H9 (cell line): ENCODE results near the gene COG4. TPM values are rescaled to one million over a fixed set of nuclear protein-coding genes. Genes with fewer than 3 reads are reported as not detected.

ENCODE experiments used
- DNase-seq: peaks from one replicate; pipeline ENCODE4 v3.0.0-alpha.2; 2017
- H2AFZ ChIP-seq: one replicate; pipeline ENCODE4 v1.6.1; 2013; ENCODE audit warnings: mild to moderate bottlenecking, low read length, control low read depth, moderate library complexity
- H2AK5ac ChIP-seq: 2 replicates; pipeline ENCODE4 v1.6.1; 2013; ENCODE audit warnings: low read length, control low read depth, mixed read lengths; ENCODE audit not compliant: insufficient read length
- H2BK120ac ChIP-seq: one replicate; pipeline ENCODE4 v1.6.1; 2013; ENCODE audit warnings: low read depth, mild to moderate bottlenecking, low read length, control low read depth, inconsistent platforms; ENCODE audit not compliant: poor library complexity, severe bottlenecking
- H2BK12ac ChIP-seq: 2 replicates; pipeline ENCODE4 v1.6.1; 2013; ENCODE audit warnings: low read length, control low read depth, mixed read lengths, low read depth; ENCODE audit not compliant: insufficient read length
- H2BK15ac ChIP-seq: 2 replicates; pipeline ENCODE4 v1.6.1; 2013; ENCODE audit warnings: low read depth, low read length, control low read depth
- H2BK20ac ChIP-seq: one replicate; pipeline ENCODE4 v1.6.1; 2013; ENCODE audit warnings: low read depth, mild to moderate bottlenecking, low read length, control low read depth, inconsistent platforms; ENCODE audit not compliant: poor library complexity, severe bottlenecking
- H2BK5ac ChIP-seq: 2 replicates; pipeline ENCODE4 v1.6.1; 2013; ENCODE audit warnings: low read length, control low read depth, mixed read lengths; ENCODE audit not compliant: insufficient read length
- H3K14ac ChIP-seq: 2 replicates; pipeline ENCODE4 v1.6.1; 2013; ENCODE audit warnings: low read length, control low read depth; ENCODE audit not compliant: insufficient read depth
- H3K18ac ChIP-seq: 2 replicates; pipeline ENCODE4 v1.6.1; 2013; ENCODE audit warnings: low read depth, mild to moderate bottlenecking, mixed read lengths, low read length, control low read depth; ENCODE audit not compliant: insufficient read length
- H3K23ac ChIP-seq: 2 replicates; pipeline ENCODE4 v1.6.1; 2013; ENCODE audit warnings: low read length, control low read depth, mixed read lengths, low read depth; ENCODE audit not compliant: insufficient read length
- H3K23me2 ChIP-seq: 2 replicates; pipeline ENCODE4 v1.6.1; 2013; ENCODE audit warnings: low read depth, mild to moderate bottlenecking, mixed read lengths, low read length, control low read depth; ENCODE audit not compliant: insufficient read length, poor library complexity, severe bottlenecking
- H3K27ac ChIP-seq: 2 replicates; pipeline ENCODE4 v1.5.1; 2013; ENCODE audit warnings: low read length, control low read depth, mixed read lengths, low read depth; ENCODE audit not compliant: insufficient read length
- H3K27me3 ChIP-seq: 2 replicates; pipeline ENCODE4 v1.6.1; 2013; ENCODE audit warnings: low read length, control low read depth, inconsistent platforms; ENCODE audit not compliant: insufficient read depth
- H3K4ac ChIP-seq: 2 replicates; pipeline ENCODE4 v1.6.1; 2013; ENCODE audit warnings: low read depth, mild to moderate bottlenecking, control low read depth, inconsistent platforms, low read length, moderate library complexity
- H3K4me1 ChIP-seq: 2 replicates; pipeline ENCODE4 v1.6.1; 2013; ENCODE audit warnings: low read length, control low read depth, inconsistent platforms; ENCODE audit not compliant: insufficient read depth
- H3K4me2 ChIP-seq: 2 replicates; pipeline ENCODE4 v1.6.1; 2013; ENCODE audit warnings: low read length, control low read depth, mixed read lengths; ENCODE audit not compliant: insufficient read length, insufficient read depth
- H3K56ac ChIP-seq: 2 replicates; pipeline ENCODE4 v1.6.1; 2013; ENCODE audit warnings: low read depth, mild to moderate bottlenecking, mixed read lengths, low read length, control low read depth; ENCODE audit not compliant: insufficient read length
- H3K79me1 ChIP-seq: 2 replicates; pipeline ENCODE4 v1.6.1; 2013; ENCODE audit warnings: low read depth, mild to moderate bottlenecking, moderate library complexity, low read length, control low read depth, inconsistent platforms; ENCODE audit not compliant: insufficient read depth, poor library complexity, severe bottlenecking
- H3K79me2 ChIP-seq: 2 replicates; pipeline ENCODE4 v1.6.1; 2013; ENCODE audit warnings: low read length, control low read depth, inconsistent platforms; ENCODE audit not compliant: insufficient read depth
- H3K9ac ChIP-seq: 2 replicates; pipeline ENCODE4 v1.6.1; 2013; ENCODE audit warnings: low read length, control low read depth, mixed read lengths; ENCODE audit not compliant: insufficient read length; ENCODE audit errors: extremely low read depth
- H3K9me3 ChIP-seq: one replicate; pipeline ENCODE4 v1.6.1; 2013; ENCODE audit warnings: low read depth, low read length, inconsistent platforms; ENCODE audit not compliant: control insufficient read depth
- H3T11ph ChIP-seq: one replicate; pipeline ENCODE4 v1.6.1; 2013; ENCODE audit warnings: mild to moderate bottlenecking, low read length, control low read depth, inconsistent platforms
- H4K20me1 ChIP-seq: one replicate; pipeline ENCODE4 v1.6.1; 2013; ENCODE audit not compliant: control insufficient read depth, insufficient read length, insufficient read depth
- H4K5ac ChIP-seq: 2 replicates; pipeline ENCODE4 v1.6.1; 2013; ENCODE audit warnings: low read depth, mild to moderate bottlenecking, mixed read lengths, low read length, control low read depth; ENCODE audit not compliant: insufficient read length
- H4K8ac ChIP-seq: replicated peaks from 2 replicates; pipeline ENCODE4 v1.6.1; 2013; ENCODE audit warnings: low read length, control low read depth, mixed read lengths, low read depth; ENCODE audit not compliant: insufficient read length
- H4K91ac ChIP-seq: 2 replicates; pipeline ENCODE4 v1.6.1; 2013; ENCODE audit warnings: low read depth, mild to moderate bottlenecking, moderate library complexity, mixed read lengths, low read length, control low read depth; ENCODE audit not compliant: insufficient read length
- H3K27ac Mint-ChIP-seq, 3 experiments: 2 replicates in 2 of 3; 3 replicates in 1 of 3; pipeline ENCODE4 v1.8.0; 2020 to 2021; ENCODE audit warnings: mixed read lengths in 3 of 3, mild to moderate bottlenecking in 1 of 3, moderate library complexity in 1 of 3
- H3K27me3 Mint-ChIP-seq: 2 replicates; pipeline ENCODE4 v1.8.0; 2021; ENCODE audit warnings: low read depth, mild to moderate bottlenecking, moderate library complexity, mixed read lengths
- H3K36me3 Mint-ChIP-seq, 3 experiments: 2 replicates in 2 of 3; 3 replicates in 1 of 3; pipeline ENCODE4 v1.8.0; 2020 to 2021; ENCODE audit warnings: low read depth in 3 of 3, mixed read lengths in 3 of 3; ENCODE audit not compliant: insufficient read depth in 1 of 3
- H3K4me1 Mint-ChIP-seq, 2 experiments: 2 replicates each; pipeline ENCODE4 v1.8.0; 2020; ENCODE audit warnings: mixed read lengths in 2 of 2
- H3K4me3 Mint-ChIP-seq, 2 experiments: 2 replicates in 1 of 2; 3 replicates in 1 of 2; pipeline ENCODE4 v1.8.0; 2020 to 2021; ENCODE audit warnings: mild to moderate bottlenecking in 2 of 2, mixed read lengths in 2 of 2, moderate library complexity in 1 of 2
- H3K9me3 Mint-ChIP-seq, 2 experiments: 2 replicates in 1 of 2; 3 replicates in 1 of 2; pipeline ENCODE4 v1.8.0; 2020; ENCODE audit warnings: mild to moderate bottlenecking in 2 of 2, mixed read lengths in 2 of 2, moderate library complexity in 1 of 2
- WGBS: extraction: QIAGEN DNeasy Blood & Tissue Kit; methylation state at CpG from one replicate; pipeline ENCODE4 v1.1.7; 2013; ENCODE audit warnings: missing lambda C conversion rate, low lambda C conversion rate, mixed read lengths; ENCODE audit not compliant: insufficient read length; ENCODE audit errors: extremely low coverage; 5-methylcytosine and 5-hydroxymethylcytosine counted together
- total RNA-seq: library from RNA; stranded (reverse); gene quantifications from 2 replicates; pipeline ENCODE4 v1.2.1, GENCODE V29; 2021
- TF ChIP-seq, protein P1 (sequence below): fragments of 200-600 bp; sonication (generic); conservative IDR thresholded peaks from 3 replicates; pipeline ENCODE4 v1.8.0; 2021; ENCODE audit warnings: antibody characterized with exemption, mild to moderate bottlenecking

Gene COG4
- total RNA-seq, 1 experiment from 2014 or later: 51.9 TPM

DNA sequence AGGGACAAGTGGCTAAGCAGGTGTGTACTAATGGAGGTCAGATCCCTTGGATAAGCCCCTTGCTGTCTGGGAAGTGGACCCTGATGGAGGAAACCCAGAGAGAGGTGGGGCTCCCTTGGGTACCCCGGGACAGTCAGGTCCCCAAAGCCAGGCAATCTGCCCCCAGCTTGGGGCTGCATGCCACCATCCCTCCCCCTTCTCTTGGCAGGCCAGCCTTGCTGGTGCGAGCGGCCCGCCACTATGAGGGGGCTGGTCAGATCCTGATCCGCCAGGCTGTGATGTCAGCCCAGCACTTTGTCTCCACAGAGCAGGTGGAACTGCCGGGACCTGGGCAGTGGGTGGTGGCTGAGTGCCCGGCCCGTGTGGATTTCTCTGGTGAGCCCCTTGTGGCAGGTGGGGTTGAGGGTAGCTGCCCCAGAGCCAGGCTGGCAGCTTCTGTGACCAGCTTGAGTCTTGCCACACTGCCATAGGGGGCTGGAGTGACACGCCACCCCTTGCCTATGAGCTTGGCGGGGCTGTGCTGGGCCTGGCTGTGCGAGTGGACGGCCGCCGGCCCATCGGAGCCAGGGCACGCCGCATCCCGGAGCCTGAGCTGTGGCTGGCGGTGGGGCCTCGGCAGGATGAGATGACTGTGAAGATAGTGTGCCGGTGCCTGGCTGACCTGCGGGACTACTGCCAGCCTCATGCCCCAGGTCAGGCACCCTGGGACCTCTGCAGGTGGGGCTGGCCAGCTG is 48.9 kb downstream of the COG4 start:
- no peaks in the 10 kb centered on the region for H3K9me3 Mint-ChIP-seq

More for the DNA sequence above, 48.9 kb downstream of the COG4 start:
- H2BK20ac ChIP-seq: no peak overlapping the region
- H2BK12ac ChIP-seq: no peak overlapping the region
- no peaks in the 10 kb centered on the region; a peak in 1 of 7 replicates for H3K36me3 Mint-ChIP-seq
- H4K91ac ChIP-seq: no peak overlapping the region
- no peak overlapping the region for H3K56ac ChIP-seq
- H3K23ac ChIP-seq: no peak overlapping the region
- no peak overlapping the region for H2BK5ac ChIP-seq
- no peak overlapping the region for H3K27ac ChIP-seq
- no peaks in the 10 kb centered on the region for H3K27me3 Mint-ChIP-seq
- no peak overlapping the region for H3K4me3 Mint-ChIP-seq
- no peak overlapping the region for H3T11ph ChIP-seq
- TF ChIP-seq, protein P1, sequence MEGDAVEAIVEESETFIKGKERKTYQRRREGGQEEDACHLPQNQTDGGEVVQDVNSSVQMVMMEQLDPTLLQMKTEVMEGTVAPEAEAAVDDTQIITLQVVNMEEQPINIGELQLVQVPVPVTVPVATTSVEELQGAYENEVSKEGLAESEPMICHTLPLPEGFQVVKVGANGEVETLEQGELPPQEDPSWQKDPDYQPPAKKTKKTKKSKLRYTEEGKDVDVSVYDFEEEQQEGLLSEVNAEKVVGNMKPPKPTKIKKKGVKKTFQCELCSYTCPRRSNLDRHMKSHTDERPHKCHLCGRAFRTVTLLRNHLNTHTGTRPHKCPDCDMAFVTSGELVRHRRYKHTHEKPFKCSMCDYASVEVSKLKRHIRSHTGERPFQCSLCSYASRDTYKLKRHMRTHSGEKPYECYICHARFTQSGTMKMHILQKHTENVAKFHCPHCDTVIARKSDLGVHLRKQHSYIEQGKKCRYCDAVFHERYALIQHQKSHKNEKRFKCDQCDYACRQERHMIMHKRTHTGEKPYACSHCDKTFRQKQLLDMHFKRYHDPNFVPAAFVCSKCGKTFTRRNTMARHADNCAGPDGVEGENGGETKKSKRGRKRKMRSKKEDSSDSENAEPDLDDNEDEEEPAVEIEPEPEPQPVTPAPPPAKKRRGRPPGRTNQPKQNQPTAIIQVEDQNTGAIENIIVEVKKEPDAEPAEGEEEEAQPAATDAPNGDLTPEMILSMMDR: no peak
- WGBS: no CpG with 5 or more reads among the region's 22 CpGs
- no peak overlapping the region for H4K5ac ChIP-seq
- H2AK5ac ChIP-seq: no peak overlapping the region
- peaks cover 8 to 11% of the 10 kb centered on the region in 2 experiments for H3K4me1 Mint-ChIP-seq
- H3K4ac ChIP-seq: no peak overlapping the region
- no peak overlapping the region for H2BK15ac ChIP-seq
- no peak overlapping the region for H3K27ac Mint-ChIP-seq
- H3K23me2 ChIP-seq: no peaks in the 10 kb centered on the region
- H3K9me3 ChIP-seq: no peaks in the 10 kb centered on the region
- H3K4me1 ChIP-seq: no peaks in the 10 kb centered on the region; the same call in 1 of the 2 replicates
- no peak overlapping the region for H3K9ac ChIP-seq
- no peak for DNase-seq
- no peaks in the 10 kb centered on the region for H3K79me1 ChIP-seq
- no peak overlapping the region for H4K8ac ChIP-seq
- no peak overlapping the region for H3K18ac ChIP-seq
- H3K14ac ChIP-seq: no peak overlapping the region
- H3K79me2 ChIP-seq: no peaks in the 10 kb centered on the region
- no peak overlapping the region for H3K4me2 ChIP-seq
- no peak overlapping the region for H2BK120ac ChIP-seq
- H3K27me3 ChIP-seq: no peaks in the 10 kb centered on the region
- H2AFZ ChIP-seq: no peak overlapping the region
- peaks cover 3% of the 10 kb centered on the region for H4K20me1 ChIP-seq
